T-helper 2 cell treated with Interferon-gamma antibody and Interleukin-4, amounts not matched to agents 100 ng/mL and 5 ng/mL, for 36 hours (primary cell): ENCODE data around the gene CYP4F22. TPM values are rescaled to one million over a fixed set of nuclear protein-coding genes. Genes with fewer than 3 reads are reported as not detected.

Source experiments
- intact Hi-C: fragments of 100-400 bp; cut with micrococcal nuclease; formaldehyde crosslinking; loops from one replicate; pipeline ENCODE4 v1.15.1; 2023
- total RNA-seq: library from RNA; stranded (reverse); gene quantifications from 2 replicates; pipeline ENCODE4 v1.2.3, GENCODE V29; 2022

CYP4F22 gene
- total RNA-seq, 1 donor from 2014 or later: 0.55 TPM

DNA sequence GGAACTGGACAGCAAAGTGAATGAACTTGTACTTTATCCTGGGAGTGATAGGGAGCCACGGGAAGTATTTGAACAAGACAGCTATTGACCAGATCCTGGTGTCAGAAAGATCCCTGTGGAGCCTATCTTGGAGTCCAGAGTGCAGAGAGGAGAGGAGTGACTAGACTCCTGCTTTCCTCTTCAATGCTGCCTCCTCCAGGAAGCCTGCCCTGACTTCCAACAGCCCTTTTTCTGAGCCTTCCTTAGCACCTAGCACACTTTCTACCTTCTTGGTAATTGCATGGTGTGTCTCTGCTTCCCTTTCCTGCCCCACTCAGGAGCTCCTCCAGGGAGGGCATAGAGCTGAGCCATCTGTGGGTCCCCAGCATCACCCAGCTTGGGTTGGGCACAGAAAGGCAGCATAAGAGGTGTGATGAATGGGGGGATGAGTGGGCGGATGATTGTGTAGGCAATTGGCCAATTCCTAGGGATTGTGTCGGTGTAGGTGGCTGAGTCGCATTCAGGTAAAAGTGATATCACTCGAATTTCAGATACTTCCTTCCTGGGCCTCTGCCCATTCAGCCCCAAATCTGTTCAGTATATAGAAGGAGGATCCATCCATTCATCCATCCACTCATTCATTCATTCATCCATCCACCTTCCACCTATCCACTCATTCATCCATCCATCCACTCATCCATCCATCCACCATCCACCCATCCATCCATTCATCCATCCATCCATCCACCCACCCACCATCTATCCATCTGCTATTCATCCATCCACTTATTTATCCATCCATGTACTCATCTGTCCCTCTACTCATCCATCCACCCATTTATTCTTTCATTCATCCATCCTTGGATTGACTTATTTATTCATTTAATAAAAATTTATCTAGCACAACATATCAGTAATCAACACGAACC, 26.9 kb downstream of the CYP4F22 start:
- intact Hi-C loops: no loop called here

DNA sequence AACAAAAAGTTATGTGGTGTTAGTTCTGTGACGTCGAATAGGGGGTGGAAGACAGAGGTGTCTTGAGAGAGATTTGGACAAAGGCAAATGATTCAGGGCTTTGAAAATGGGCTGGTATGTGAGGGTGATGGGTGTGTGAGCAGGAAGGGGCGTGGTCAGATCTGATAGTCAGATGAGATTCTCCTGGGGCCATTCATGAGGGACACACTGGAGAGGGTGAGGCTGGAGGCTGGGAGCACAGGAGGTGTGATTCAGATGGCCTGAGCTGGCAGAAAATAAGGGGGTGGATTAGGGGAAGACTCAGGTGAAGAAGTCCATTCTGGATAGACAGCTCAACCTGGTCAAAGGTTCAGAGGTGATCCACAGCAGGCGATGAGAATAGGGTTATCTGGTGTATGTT, 28.0 kb downstream of the CYP4F22 start:
- intact Hi-C loops: no loop called here

DNA sequence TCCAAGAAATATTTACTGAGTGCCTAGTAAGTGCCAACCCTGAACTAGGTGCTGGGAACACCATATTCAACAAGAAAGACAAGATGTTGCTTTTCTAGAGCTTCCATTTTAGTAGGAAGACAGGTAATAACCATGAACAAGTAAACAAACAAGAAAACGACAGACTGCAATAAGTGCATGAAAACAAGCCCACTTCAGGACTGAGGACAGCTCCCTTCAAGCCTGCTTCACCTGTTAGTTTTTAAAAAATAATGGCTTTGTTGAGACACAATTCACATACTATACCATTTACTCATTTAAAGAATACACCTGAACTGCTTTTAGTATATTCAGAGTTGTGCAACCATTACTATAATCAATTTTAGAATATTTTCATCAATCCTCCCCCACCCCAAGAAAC, 30.4 kb downstream of the CYP4F22 start:
- intact Hi-C loops: no loop called here

DNA sequence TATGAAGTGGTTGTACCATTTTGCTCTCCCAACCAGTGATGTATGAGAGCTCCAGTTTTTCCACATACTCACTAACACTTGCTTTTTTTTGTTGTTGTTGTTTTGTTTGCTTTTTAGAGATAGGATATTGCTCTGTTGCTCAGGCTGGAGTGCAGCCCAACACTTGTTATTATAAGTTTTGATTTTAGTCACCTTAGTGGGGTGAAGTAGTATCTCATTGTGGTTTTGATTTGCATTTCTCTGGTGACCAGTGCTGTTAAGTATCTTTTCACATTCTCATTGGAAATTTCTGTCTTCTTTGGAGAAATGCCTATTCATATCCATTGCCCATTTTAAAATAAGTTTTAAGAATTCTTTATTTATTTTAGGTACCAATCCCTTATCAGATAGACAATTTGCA, 31.3 kb downstream of the CYP4F22 start:
- intact Hi-C loops: no loop called here

DNA sequence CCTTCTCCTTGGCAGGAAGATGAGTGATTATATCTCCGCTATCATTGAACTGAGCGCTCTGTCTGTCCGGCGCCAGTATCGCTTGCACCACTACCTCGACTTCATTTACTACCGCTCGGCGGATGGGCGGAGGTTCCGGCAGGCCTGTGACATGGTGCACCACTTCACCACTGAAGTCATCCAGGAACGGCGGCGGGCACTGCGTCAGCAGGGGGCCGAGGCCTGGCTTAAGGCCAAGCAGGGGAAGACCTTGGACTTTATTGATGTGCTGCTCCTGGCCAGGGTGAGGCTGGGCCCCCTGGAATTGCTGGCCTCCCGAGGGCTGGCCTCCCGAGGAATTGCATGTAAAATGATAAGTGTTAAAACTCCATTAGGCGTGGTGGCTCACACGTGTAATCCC, 32.1 kb downstream of the CYP4F22 start:
- intact Hi-C loops: no loop called here

DNA sequence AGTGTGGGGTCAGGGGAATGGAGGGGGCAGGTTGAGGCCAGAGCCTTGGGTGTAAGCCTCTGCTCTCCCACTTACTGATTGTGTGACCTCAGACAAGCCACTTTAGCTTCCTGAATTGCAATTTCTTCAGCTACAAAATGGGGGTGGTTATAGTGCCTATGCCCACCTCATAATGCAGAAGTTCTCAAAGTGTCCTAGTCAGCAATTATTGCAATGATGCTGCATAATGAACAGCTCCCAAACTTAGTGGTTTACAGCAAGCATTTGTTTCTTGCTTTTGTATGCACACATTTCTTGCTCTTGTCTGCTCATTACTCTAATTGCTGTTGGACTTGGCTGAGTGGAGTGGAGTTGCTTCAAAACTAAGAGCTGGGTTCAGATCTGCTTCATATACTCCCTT, 36.0 kb downstream of the CYP4F22 start:
- intact Hi-C loops: no loop called here

DNA sequence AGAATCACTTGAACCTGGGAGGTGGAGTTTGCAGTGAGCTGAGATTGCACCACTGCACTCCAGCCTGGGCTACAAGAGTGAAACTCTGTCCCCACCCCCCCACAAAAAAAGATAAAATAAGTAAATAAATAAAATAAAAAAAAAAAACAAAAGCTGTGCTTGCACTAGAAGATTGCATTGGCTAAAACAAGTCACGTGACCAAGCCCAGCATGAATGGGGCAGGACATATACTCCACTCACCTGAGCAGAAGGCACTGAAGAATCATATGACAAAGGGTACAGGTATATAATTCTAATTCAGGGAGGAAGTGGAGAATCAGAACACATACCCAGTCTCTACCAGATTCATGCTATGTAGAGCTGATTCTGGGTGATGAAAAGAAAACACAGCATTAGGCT, 36.6 kb downstream of the CYP4F22 start:
- intact Hi-C loops: no loop called here

DNA sequence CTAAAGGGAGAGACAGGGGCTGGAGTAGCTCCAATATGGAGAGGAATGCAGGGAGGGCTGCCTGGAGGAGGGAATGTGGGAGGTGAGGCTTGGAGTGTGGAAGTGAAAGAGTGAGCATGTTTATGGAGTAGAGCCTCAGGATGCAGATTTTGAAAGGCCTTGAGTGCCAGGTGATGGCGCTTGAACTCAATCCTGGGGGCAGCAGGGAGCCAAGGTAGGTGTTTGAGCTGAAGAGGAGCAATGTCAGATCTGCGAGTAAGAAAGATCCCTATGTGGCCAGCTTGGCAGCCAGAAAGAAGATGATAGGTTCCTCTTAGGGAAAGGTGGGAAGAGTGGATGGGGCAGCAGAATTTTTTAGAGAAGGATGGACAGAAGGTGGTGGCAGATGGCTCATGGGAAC, 40.3 kb downstream of the CYP4F22 start:
- intact Hi-C loops: no loop called here

DNA sequence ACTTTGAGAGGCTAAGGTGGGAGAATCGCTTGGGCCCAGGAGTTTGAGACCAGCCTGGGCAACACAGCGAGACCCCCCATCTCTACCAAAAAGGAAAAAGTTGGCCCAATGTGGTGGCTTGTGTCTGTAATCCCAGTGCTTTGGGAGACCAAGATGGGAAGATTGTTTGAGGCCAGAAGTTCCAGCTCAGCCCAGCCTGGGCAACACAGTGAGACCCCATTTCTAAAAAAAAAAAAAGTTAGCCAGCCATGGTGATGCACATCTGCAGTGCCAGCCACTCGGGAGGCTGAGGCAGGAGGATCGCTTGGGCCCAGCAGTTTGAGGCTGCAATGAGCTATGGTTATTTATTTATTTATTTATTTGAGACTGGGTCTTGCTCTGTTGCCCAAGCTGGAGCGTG, 41.3 kb downstream of the CYP4F22 start:
- intact Hi-C loops: no loop called here

DNA sequence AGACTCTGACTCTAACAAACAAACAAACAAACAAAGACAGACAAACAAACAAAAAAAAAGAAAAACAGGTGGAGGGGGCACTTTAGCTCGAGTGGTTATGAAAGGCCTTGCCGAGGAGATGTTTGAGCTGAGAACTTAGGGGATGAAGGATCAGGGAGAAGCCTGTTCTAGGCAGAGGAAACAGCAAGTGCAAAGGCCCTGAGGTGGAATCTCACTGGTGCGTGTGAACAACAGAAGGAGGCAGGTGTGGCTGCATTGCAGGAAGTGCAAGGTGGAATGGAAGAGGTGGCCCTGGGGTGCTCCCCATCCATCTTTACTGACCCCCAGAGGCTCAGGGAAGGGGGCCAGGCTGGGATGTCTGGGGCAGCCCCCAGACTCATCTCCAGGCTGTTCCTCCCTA, 41.9 kb downstream of the CYP4F22 start:
- intact Hi-C loops: no loop called here

DNA sequence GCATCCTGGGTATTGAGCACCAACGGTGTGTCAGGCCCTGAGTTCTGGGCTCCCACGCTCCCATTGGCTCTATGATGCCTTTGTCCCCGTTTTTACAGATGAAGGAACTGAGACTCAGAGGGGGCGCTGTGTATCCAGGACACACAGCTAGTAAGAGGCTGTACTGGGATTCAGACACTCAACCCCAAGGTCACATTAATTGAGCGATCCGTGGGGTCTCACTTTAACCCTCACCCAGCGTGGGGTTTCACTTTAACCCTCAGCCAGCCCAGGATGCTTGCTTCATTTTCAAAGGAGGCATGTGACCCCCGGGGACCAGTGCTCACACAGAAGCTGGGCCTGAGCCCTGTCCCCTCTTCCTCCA, 42.6 kb downstream of the CYP4F22 start:
- intact Hi-C loops: loop anchor here (1.0 kb wide), 1 partner anchor 132 kb away; no protein-coding TSS in a partner anchor

DNA sequence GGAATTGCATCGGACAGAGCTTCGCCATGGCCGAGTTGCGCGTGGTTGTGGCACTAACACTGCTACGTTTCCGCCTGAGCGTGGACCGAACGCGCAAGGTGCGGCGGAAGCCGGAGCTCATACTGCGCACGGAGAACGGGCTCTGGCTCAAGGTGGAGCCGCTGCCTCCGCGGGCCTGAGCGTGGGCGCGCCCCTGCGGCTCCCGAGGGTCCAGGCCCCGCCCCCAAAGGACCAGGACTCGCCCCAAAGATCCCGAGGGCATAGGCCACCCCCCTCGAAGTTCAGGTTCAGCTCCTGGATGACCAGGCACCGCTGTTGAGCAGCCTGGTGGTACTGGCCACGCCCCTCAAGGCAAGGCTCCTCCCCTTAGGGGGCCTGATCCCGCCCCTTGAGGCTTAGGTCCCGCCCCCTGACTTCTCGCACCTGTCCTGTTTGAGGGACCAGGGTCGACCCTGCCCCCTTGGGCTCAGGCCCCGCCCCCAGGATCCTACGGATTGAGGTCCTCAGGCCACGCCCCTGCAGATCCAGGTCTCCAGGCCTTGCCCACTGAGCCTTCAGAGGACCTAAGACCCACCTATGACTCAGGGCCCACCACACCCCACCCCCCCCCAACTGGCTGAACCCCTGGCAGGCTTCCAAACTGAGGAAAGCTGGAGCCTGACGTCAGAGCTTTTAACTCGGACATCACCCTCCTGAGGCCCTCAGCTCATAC, 43.1 kb downstream of the CYP4F22 start:
- intact Hi-C loops: loop anchor here (1.0 kb wide), 1 partner anchor 132 kb away; no protein-coding TSS in a partner anchor

DNA sequence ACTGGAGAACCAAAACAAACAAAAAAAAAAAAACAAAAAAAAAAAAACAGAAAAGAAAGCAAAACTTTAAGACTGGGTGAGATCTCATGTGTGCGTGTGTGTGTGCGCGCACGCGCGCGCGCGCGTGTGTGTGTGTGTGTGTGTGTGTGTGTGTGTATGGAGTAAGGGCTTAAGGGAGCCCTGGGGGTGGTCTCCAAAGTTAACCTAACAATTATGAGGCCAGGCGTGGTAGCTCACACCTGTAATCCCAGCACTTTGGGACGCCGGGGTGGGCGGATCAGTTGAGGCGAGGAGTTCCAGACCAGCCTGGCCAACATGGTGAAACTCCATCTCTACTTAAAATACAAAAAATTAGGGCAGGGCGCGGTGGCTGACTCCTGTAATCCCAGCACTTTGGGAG, 46.7 kb downstream of the CYP4F22 start:
- intact Hi-C loops: loop anchor here (5.0 kb wide), 1 partner anchor 463 kb away; no protein-coding TSS in a partner anchor

DNA sequence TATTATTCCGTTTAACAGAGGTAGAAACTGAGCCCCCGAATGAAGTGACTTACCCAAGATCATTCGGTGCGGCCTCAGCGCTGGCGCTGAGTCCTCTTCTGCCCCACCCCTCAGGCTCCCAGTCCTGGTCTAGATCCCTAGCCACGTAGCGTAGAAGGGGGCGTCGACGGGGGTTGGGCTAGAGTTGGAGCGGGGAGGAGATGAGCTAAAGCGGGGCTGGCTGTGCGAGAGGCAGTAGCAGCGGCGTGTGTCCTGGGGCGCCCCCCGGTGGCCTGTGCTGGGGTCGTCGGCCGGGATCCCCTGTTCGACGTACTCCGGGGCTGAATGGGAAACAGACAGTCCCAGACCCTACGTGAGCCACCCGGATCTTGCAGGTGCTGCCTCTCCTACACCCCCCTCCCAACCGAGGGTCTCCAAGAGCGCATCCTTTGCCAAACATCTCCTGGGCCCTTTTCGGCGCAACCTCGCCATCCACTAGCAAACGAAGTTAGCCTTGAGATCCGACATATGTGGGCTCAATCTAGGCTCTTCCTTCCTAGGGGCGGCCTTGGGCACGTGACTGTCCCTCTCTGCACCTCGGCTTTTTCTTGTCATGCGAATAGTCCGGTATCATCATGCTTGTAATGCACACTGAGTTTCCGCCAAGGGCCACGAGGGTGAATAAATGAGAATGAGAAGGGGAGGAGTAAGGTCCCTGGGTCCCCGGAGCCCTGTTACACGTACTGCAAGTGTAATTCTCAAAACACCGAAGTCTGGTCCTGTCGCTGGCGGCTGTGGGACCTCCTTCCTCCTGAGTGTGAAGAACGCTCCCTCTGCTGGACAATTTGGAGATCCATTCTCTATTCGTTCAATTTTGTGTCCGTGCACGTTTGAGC, 47.7 kb downstream of the CYP4F22 start:
- intact Hi-C loops: loop anchor here (1.0 to 5.0 kb wide), 8 partner anchors 89 to 464 kb away; partner anchors contain the start of gene AKAP8

DNA sequence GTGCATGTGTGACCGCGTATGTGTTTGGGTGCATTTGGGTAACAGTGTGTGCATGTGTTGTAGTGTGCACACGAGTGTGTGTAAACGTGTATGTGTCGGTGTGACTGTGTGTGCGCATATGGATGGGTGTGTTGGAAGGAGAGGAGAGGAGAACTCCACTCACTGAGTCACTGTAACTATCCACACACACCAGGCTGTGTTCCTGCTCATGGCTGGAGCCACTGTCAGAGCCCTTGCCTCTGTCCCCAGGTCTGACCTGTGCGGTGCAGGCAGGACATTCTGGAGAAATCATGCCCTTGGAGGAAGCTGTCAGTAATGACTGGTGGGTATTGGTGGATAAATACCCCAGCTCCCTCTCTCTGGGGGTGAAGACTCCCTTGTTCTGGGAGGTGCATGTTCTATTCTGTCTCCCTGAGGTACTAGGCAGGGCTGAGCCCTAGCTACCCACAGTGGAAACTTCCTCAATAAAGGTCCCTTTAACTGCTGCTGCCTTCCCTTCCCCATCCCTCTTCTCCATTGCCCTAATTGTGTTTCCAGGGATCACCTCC, 48.4 kb downstream of the CYP4F22 start:
- intact Hi-C loops: loop anchor here (1.0 to 5.0 kb wide), 8 partner anchors 89 to 464 kb away; partner anchors contain the start of gene AKAP8

DNA sequence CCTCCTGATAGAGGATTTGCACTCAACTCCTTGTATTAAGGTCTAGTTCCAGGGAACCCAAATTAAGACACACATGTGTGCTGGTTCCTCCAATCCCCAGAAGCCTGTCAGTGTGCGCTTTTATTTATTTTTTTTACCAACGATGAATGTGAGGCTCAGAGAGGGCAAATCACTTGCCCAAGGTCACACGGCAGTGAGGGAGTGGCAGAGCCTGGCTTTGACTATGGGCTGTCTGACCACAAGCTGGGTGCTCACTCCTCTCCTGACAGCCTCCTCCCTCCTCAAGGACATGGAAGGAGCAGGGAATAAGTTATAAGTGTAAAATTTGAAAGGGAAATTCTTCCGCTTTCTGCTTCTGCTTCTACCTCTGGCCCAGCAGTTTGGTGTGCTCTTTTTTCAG, 48.9 kb downstream of the CYP4F22 start:
- intact Hi-C loops: loop anchor here (2.0 to 5.0 kb wide), 2 partner anchors 226 to 465 kb away; no protein-coding TSS in a partner anchor

DNA sequence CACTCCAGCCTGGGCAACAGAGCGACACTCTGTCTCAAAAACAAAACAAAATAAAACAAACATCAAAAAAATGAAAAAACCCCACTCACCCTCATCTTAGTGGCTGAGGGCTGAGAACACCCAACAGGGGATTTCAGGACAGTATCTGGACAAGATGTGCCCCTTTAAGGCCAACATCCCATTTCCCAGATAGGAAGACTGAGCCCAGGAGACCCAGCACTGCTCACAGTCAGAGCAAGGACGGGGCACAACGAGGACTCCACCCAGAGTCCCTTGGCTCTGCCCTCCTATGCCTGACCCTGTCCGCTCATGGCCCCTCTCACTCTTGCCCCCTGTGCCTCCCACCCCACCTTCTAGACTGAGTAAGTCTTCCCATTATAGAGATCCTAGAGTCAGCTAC, 53.8 kb downstream of the CYP4F22 start:
- intact Hi-C loops: no loop called here

DNA sequence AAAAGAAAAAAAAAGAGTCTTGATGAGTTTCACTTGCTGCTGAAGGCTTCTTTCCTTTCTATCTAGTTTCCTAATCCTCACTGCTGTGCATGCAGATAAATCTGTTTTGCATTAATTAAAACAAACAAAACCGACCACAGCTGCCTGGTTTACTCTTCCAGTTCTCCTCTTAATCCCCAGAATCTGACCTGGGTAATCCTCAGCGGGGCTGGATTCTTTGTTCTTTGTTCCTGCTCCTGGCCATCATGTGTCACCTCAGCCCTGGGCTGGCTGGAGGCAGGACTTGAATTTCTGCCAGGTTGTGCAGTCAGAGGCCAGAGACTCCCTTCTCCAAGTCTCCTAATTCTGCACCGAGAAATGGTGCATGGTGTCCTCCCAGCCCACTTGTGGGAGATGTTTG, 54.5 kb downstream of the CYP4F22 start:
- intact Hi-C loops: no loop called here

DNA sequence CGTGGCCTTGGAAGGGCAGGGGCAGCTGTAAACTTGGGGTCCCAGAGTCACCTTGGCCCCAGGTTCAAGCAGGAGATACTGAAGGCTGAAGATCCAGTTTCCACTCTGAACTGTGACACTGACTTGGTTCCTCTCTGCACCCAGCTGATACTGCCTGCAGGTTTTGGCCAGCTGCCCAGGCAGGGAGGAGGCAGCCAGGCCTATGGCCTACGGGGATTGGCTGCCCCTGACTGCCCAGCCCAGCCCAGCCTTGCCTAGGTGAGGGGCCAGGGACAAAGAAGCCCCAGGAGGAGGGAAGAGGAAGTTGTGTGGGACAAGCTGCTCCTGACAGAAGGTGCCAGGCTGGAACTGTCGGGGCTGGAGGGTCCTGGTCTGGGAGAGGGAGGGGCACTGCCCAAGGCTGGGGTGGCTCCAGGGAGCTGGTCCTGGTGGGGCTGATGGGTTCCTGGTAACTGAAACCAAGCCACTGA, 55.0 kb downstream of the CYP4F22 start:
- intact Hi-C loops: no loop called here

DNA sequence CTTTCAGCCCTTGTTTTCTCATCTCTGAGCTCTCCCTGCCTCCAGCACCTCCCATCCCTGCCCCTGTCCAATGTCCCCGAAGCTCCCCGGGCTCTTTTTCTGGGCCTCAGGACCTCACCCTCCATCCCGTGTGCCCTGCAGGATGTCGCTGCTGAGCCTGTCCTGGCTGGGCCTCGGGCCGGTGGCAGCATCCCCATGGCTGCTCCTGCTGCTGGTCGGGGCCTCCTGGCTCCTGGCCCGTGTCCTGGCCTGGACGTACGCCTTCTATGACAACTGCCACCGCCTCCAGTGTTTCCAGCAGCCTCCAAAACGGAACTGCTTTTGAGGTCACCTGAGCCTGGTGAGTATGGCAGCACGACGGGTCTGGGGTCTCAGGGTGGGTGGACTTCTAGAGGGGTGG, 55.6 kb downstream of the CYP4F22 start:
- intact Hi-C loops: no loop called here
